T-helper 2 cell treated with Interferon-gamma antibody and Interleukin-4, amounts not matched to agents 5 μg/mL and 100 μg/mL, for 36 hours (primary cell): ENCODE results near the gene FLT1.

Experiments
- DNase-seq: peaks from one replicate; pipeline ENCODE4 v3.0.0; 2021; ENCODE audit warnings: low spot score
- H3K27ac Mint-ChIP-seq: one replicate; pipeline ENCODE4 v1.8.0; 2021; ENCODE audit warnings: mild to moderate bottlenecking, mixed read lengths
- H3K27me3 Mint-ChIP-seq: one replicate; pipeline ENCODE4 v1.8.0; 2021; ENCODE audit warnings: low read depth, mixed read lengths
- H3K36me3 Mint-ChIP-seq: one replicate; pipeline ENCODE4 v1.8.0; 2021; ENCODE audit warnings: low read depth, mixed read lengths
- H3K4me1 Mint-ChIP-seq: one replicate; pipeline ENCODE4 v1.8.0; 2021; ENCODE audit warnings: low read depth, mixed read lengths
- H3K4me3 Mint-ChIP-seq: one replicate; pipeline ENCODE4 v1.8.0; 2022; ENCODE audit warnings: mild to moderate bottlenecking, moderate library complexity, mixed read lengths
- H3K9me3 Mint-ChIP-seq: one replicate; pipeline ENCODE4 v1.8.0; 2021; ENCODE audit warnings: mixed read lengths

FLT1 gene

DNA sequence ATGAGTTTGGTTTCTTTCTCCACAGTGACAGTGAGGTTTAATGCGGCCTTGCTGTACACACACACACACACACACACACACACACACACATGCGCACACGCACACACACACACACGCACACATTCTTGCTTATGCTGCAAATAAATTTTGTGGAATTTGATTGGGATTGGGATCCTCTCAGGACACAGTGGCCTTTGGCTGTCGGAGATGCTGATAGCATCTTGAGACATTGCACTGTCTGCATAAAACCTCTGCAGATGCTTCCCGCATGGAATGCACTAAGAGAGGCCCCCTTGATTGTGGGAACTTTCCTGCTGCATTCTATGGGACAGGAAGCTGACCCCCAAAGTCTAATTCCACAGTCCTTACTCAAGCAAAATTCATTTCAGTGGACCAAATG is 145.6 kb downstream of the FLT1 start:
- peaks cover 18% of the 10 kb centered on the region for H3K4me1 Mint-ChIP-seq
- no peak overlapping the region for H3K27ac Mint-ChIP-seq
- no peak for DNase-seq
- H3K27me3 Mint-ChIP-seq, result peaks cover 14% of the 10 kb centered on the region
- H3K9me3 Mint-ChIP-seq, result no peaks in the 10 kb centered on the region
- H3K36me3 Mint-ChIP-seq, result no peaks in the 10 kb centered on the region
- no peak overlapping the region for H3K4me3 Mint-ChIP-seq

DNA sequence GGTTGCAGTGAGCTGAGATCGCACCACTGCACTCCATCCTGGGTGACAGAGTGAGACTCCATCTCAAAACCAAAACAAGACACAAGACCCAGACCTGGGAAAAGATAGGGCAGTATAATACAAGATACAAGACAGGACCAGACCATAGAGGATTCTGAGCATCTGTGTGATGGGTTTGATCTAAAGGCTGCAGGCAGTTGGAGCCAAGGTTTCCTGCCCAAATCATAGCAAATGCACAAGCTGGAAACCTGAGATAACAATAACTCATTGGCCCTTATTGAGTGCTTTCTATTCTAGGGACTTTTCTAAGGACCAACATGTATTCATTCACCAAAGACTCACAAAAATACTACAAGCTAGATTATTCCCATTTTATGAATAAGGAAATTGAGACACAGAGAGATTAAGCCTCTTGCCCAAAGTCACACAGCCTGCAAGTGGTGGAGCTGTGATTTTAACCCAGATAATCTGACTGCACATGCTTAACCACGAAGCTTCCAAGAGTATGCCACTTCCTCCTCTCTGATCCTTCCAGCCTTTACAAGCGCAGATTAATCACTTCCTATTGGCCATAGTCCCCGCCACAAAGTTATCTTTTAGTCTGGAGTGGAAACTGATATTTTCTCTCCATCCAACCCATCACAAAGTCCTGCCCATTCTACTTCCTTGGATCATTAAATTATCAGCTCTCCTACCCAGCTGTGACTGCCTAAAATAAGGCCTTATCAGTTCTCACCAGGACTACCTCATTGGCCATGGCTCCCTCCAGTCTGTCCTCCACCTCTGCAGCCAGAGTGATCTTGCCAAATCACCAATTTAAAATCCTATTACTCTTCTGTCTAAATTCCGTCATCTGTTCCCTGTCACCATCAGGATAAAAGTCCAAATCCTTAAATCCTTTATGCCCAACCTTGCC is 147.2 kb downstream of the FLT1 start:
- Mint-ChIP-seq H3K4me3 (no peak overlapping the region), H3K4me1 (peaks cover 10% of the 10 kb centered on the region), H3K27me3 (peaks cover 16% of the 10 kb centered on the region), H3K9me3 (no peaks in the 10 kb centered on the region), H3K36me3 (no peaks in the 10 kb centered on the region), H3K27ac (no peak overlapping the region)
- no peak for DNase-seq

DNA sequence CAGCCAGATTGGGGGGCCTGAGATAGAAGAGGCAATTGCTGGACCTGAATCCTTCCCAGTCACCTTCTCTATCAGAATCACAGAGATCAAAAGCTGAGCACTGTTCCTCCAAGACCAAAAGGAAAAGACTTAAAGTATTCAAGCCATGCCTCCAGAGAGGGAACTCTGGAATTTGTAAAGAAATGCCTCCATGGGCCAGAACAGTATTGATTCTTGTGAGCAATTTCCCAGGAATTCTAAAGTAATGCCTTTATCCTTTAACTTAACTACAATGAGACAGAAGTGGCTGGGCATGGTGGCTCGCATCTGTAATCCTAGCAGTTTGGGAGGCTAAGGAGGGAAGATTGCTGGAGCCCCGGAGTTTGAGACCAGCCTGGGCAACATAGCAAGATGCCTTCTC is 148.8 kb downstream of the FLT1 start:
- H3K9me3 Mint-ChIP-seq, result no peaks in the 10 kb centered on the region
- H3K4me3 Mint-ChIP-seq, result no peak overlapping the region
- H3K36me3 Mint-ChIP-seq, result no peaks in the 10 kb centered on the region
- peaks cover 19% of the 10 kb centered on the region for H3K27me3 Mint-ChIP-seq
- H3K4me1 Mint-ChIP-seq, result peaks cover 12% of the 10 kb centered on the region
- no peak for DNase-seq
- H3K27ac Mint-ChIP-seq, result no peak overlapping the region

DNA sequence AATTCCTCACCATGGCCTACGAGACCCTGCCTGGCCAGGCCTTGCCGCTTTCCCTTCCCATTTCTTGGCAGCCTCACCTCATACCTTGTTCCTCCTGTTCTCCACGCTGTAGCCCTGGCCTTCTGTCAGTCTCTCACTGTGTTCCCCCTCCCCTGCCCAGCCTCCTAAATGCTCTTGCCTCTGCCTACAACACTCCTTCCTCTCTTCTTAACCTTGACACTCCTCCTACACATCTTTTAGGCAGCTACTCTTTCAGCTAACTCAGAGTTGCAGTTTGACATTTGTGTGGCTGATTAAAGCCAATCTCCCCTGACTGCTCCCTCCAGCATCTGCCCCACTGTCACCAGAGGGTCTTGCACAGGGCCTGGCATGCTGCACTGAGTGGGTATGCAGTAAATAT is 150.8 kb downstream of the FLT1 start:
- no peaks in the 10 kb centered on the region for H3K9me3 Mint-ChIP-seq
- H3K36me3 Mint-ChIP-seq, result no peaks in the 10 kb centered on the region
- no peak for DNase-seq
- H3K4me1 Mint-ChIP-seq, result peaks cover 16% of the 10 kb centered on the region
- H3K4me3 Mint-ChIP-seq, result no peak overlapping the region
- no peak overlapping the region for H3K27ac Mint-ChIP-seq
- H3K27me3 Mint-ChIP-seq, result peaks cover 14% of the 10 kb centered on the region

- Mint-ChIP-seq H3K4me1 (peaks cover 6% of the 10 kb centered on the region), H3K9me3 (no peaks in the 10 kb centered on the region), H3K4me3 (no peak overlapping the region), H3K27ac (no peak overlapping the region), H3K27me3 (peaks cover 14% of the 10 kb centered on the region), H3K36me3 (no peaks in the 10 kb centered on the region)
- DNase-seq, result no peak
These were observed 152.7 kb downstream of the FLT1 start for GRCh38 chr13:28342251-28342650.

GRCh38 chr13:28340272-28340793 is 154.6 kb downstream of the FLT1 start:
- no peak for DNase-seq
- Mint-ChIP-seq H3K27me3 (peaks cover 6% of the 10 kb centered on the region), H3K9me3 (no peaks in the 10 kb centered on the region), H3K4me1 (peaks cover 6% of the 10 kb centered on the region), H3K27ac (no peak overlapping the region), H3K36me3 (no peaks in the 10 kb centered on the region), H3K4me3 (no peak overlapping the region)

GRCh38 chr13:28339419-28339818 is 155.5 kb downstream of the FLT1 start:
- Mint-ChIP-seq H3K27me3 (peaks cover 6% of the 10 kb centered on the region), H3K4me3 (no peak overlapping the region), H3K9me3 (no peaks in the 10 kb centered on the region), H3K36me3 (no peaks in the 10 kb centered on the region), H3K4me1 (peaks cover 6% of the 10 kb centered on the region), H3K27ac (no peak overlapping the region)
- DNase-seq, result no peak

DNA sequence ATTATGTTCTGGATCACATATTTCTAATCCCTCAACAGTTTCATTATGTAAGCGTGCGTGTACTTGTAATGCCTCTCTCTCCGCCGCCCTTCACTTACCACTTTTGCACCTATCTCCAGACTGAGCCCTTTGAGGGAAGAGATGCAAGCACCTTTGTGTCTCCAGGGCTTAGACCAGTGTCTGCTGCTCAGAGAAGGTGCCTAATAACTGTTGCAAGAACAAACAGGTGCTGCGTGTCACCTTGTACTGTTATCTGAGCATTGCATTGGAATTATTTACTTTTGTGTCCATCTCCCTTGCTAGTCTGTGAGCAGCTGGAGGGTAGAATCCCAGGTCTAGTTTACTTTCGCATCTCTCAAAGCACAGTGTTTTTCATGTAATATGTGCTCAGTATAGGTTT is 156.2 kb downstream of the FLT1 start:
- Mint-ChIP-seq H3K27ac (no peak overlapping the region), H3K27me3 (peaks cover 3% of the 10 kb centered on the region), H3K9me3 (no peaks in the 10 kb centered on the region), H3K4me3 (no peak overlapping the region), H3K36me3 (no peaks in the 10 kb centered on the region), H3K4me1 (peaks cover 6% of the 10 kb centered on the region)
- no peak for DNase-seq

GRCh38 chr13:28338006-28338574 is 156.8 kb downstream of the FLT1 start:
- no peak for DNase-seq
- Mint-ChIP-seq H3K27ac (no peak overlapping the region), H3K9me3 (no peaks in the 10 kb centered on the region), H3K4me3 (no peak overlapping the region), H3K27me3 (peaks cover 3% of the 10 kb centered on the region), H3K36me3 (no peaks in the 10 kb centered on the region), H3K4me1 (peaks cover 6% of the 10 kb centered on the region)

- no peak overlapping the region for H3K4me3 Mint-ChIP-seq
- peaks cover 3% of the 10 kb centered on the region for H3K27me3 Mint-ChIP-seq
- H3K36me3 Mint-ChIP-seq, result no peaks in the 10 kb centered on the region
- no peak for DNase-seq
- no peak overlapping the region for H3K27ac Mint-ChIP-seq
- no peaks in the 10 kb centered on the region for H3K9me3 Mint-ChIP-seq
- peaks cover 6% of the 10 kb centered on the region for H3K4me1 Mint-ChIP-seq
These were observed 157.5 kb downstream of the FLT1 start for GRCh38 chr13:28337166-28338005.

- no peak for DNase-seq
- Mint-ChIP-seq H3K36me3 (no peaks in the 10 kb centered on the region), H3K4me1 (peaks cover 4% of the 10 kb centered on the region), H3K27ac (no peak overlapping the region), H3K27me3 (no peaks in the 10 kb centered on the region), H3K9me3 (no peaks in the 10 kb centered on the region), H3K4me3 (no peak overlapping the region)
These were observed 158.7 kb downstream of the FLT1 start for GRCh38 chr13:28336193-28336657.

GRCh38 chr13:28333204-28333881 is 161.6 kb downstream of the FLT1 start:
- DNase-seq, result no peak
- H3K27me3 Mint-ChIP-seq, result no peaks in the 10 kb centered on the region
- no peak overlapping the region for H3K27ac Mint-ChIP-seq
- H3K9me3 Mint-ChIP-seq, result no peaks in the 10 kb centered on the region
- H3K36me3 Mint-ChIP-seq, result no peaks in the 10 kb centered on the region
- no peaks in the 10 kb centered on the region for H3K4me1 Mint-ChIP-seq
- no peak overlapping the region for H3K4me3 Mint-ChIP-seq

GRCh38 chr13:28329395-28330158 is 165.4 kb downstream of the FLT1 start:
- Mint-ChIP-seq H3K4me3 (no peak overlapping the region), H3K9me3 (no peaks in the 10 kb centered on the region)
- DNase-seq, result no peak

More at GRCh38 chr13:28329395-28330158, 165.4 kb downstream of the FLT1 start:
- Mint-ChIP-seq H3K27me3 (no peaks in the 10 kb centered on the region), H3K4me1 (no peaks in the 10 kb centered on the region), H3K27ac (no peak overlapping the region), H3K36me3 (no peaks in the 10 kb centered on the region)
